Kidney (tissue), 14 donors: ENCODE results near the gene CAMK2G. TPM values are rescaled to one million over a fixed set of nuclear protein-coding genes. Genes with fewer than 3 reads are reported as not detected.

Experiments used
- DNase-seq, 5 donors: peaks; one replicate each; pipeline ENCODE4 v3.0.0-alpha.2; 2013 to 2020
- FAIRE-seq: peaks from 2 replicates; lab custom pipeline; 2012; peaks lifted over from hg19 to GRCh38; lab: Jason Lieb, UNC
- H3K27ac ChIP-seq, 2 donors: one replicate each; pipeline ENCODE4 v1.7.0; 2013; ENCODE audit warnings: low read depth in 2 of 2, low read length in 2 of 2, inconsistent platforms in 1 of 2
- H3K27me3 ChIP-seq: one replicate; pipeline ENCODE4 v1.7.1; 2013; ENCODE audit warnings: low read length, inconsistent platforms; ENCODE audit not compliant: control insufficient read depth, insufficient read depth
- H3K36me3 ChIP-seq, 3 donors: one replicate each; pipeline versions ENCODE4 v1.7.0 to v1.7.1; 2013; ENCODE audit warnings: low read length in 3 of 3, control low read depth in 1 of 3, inconsistent platforms in 1 of 3; ENCODE audit not compliant: insufficient read depth in 3 of 3, control insufficient read depth in 2 of 3
- H3K4me1 ChIP-seq, 3 donors: one replicate each; pipeline versions ENCODE4 v1.7.0 to v1.7.1; 2013; ENCODE audit warnings: low read length in 3 of 3, inconsistent platforms in 1 of 3, low read depth in 1 of 3; ENCODE audit not compliant: control insufficient read depth in 2 of 3, insufficient read depth in 2 of 3
- H3K4me3 ChIP-seq, 3 donors: one replicate each; pipeline versions ENCODE4 v1.7.0 to v1.8.1; 2013; ENCODE audit warnings: low read length in 3 of 3, control low read depth in 1 of 3, inconsistent platforms in 1 of 3
- H3K9ac ChIP-seq, 3 donors: one replicate each; pipeline versions ENCODE4 v1.7.0 to v1.7.1; 2013; ENCODE audit warnings: low read length in 3 of 3, control low read depth in 1 of 3, inconsistent platforms in 1 of 3
- H3K9me3 ChIP-seq, 3 donors: one replicate each; pipeline versions ENCODE4 v1.7.0 to v1.7.1; 2013; ENCODE audit warnings: low read length in 3 of 3, control low read depth in 1 of 3, inconsistent platforms in 1 of 3; ENCODE audit not compliant: control insufficient read depth in 2 of 3, insufficient read depth in 1 of 3
- intact Hi-C: fragments of 100-400 bp; cut with DNase I; formaldehyde crosslinking; loops from one replicate; pipeline ENCODE4 v1.11.1; 2022
- polyA plus RNA-seq: library from polyadenylated mRNA; stranded (reverse); fragments of 350-450 nt; fragmentation: Illumina TruSeq; extraction: RNeasy Lipid Tissue Mini Kit (QIAGEN cat#74804); gene quantifications from one replicate; pipeline ENCODE4 v1.2.3, GENCODE V29; 2014; ENCODE audit warnings: low read depth, low replicate concordance; ENCODE audit not compliant: insufficient read depth
- total RNA-seq: library from RNA; stranded (reverse); fragmentation: NEBNext Ultra II Directional; extraction: Animal tissue kit (Norgen Biotek cat#: 25700); gene quantifications from one replicate; pipeline ENCODE4 v1.2.1, GENCODE V29; 2021
- TF ChIP-seq, protein P1 (sequence below): IDR thresholded peaks from 3 replicates; pipeline ENCODE4 v1.5.1; 2012; ENCODE audit warnings: mild to moderate bottlenecking, moderate library complexity, borderline replicate concordance; ENCODE audit not compliant: insufficient read depth; ENCODE audit errors: extremely low read depth
- donor health status: control.
- donor health status: control.
- donor health status: control.
- donor health status: control.
- donor health status: control.
- donor health status: DM: yes; HTN: yes; CAD: no.
- donor health status: Normal renal cell carcinoma (clear cell type).

Gene CAMK2G
- total and polyA plus RNA-seq, 2 donors from 2014 or later = 21.0 to 29.1 TPM

GRCh38 chr10:73781879-73782748 lies 92.2 kb downstream of the CAMK2G start, which contains the start of gene CHCHD1:
TSS of gene CHCHD1 (plus strand) at chr10:73782048. CDS start at chr10:73782076, 28 bp downstream.
- DNase-seq (peak; percentile 94 to 98 (median 96)), FAIRE-seq (no peak)
- Histone ChIP-seq H3K9ac (peak within 1 kb of the TSS; percentile 46 to 88 (median 81)), H3K27me3 (no peaks in the 10 kb centered on the region), H3K27ac (peak within 1 kb of the TSS; percentile 92 to 95), H3K4me3 (peak within 1 kb of the TSS; percentile 88 to 92 (median 89)), H3K4me1 (peaks cover 2 to 17% (median 7%) of the 10 kb centered on the region in 3 donors), H3K9me3 (no peaks in the 10 kb centered on the region), H3K36me3 (no peaks in the 10 kb centered on the region)
- TF ChIP-seq, protein P1, sequence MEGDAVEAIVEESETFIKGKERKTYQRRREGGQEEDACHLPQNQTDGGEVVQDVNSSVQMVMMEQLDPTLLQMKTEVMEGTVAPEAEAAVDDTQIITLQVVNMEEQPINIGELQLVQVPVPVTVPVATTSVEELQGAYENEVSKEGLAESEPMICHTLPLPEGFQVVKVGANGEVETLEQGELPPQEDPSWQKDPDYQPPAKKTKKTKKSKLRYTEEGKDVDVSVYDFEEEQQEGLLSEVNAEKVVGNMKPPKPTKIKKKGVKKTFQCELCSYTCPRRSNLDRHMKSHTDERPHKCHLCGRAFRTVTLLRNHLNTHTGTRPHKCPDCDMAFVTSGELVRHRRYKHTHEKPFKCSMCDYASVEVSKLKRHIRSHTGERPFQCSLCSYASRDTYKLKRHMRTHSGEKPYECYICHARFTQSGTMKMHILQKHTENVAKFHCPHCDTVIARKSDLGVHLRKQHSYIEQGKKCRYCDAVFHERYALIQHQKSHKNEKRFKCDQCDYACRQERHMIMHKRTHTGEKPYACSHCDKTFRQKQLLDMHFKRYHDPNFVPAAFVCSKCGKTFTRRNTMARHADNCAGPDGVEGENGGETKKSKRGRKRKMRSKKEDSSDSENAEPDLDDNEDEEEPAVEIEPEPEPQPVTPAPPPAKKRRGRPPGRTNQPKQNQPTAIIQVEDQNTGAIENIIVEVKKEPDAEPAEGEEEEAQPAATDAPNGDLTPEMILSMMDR = no peak
- intact Hi-C loops = no loop called here

DNA sequence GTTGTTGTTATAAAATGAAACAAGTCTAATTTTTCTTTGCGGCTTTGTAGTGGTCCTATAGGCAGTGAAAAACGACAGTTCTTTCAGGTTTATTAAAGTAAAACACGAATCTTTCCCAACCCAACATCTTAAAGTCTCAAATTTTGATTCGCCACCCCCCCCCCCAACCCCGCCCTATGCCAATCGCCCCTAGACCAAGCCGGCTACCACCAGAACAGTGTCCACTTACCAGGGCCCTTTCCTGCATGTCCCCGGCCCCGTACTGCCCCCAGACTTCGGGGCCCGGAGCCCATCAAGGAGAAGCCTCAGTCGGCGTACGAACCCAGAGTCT lies 92.8 kb downstream of the CAMK2G start:
- FAIRE-seq = no peak
- peak overlapping the region; percentile 92 to 95 for H3K27ac ChIP-seq

GRCh38 chr10:73780966-73781365 lies 93.4 kb downstream of the CAMK2G start:
- H3K27me3 ChIP-seq = no peaks in the 10 kb centered on the region
- H3K9me3 ChIP-seq = no peaks in the 10 kb centered on the region
- no peaks in the 10 kb centered on the region for H3K36me3 ChIP-seq
- peak overlapping the region; percentile 46 to 81 (median 52) for H3K9ac ChIP-seq
- FAIRE-seq (no peak), DNase-seq (peak in 2 of 5 donors; percentile 7 to 27)
- H3K27ac ChIP-seq = no peak overlapping the region
- intact Hi-C loops = no loop called here
- TF ChIP-seq, protein P1 = no peak
- peak overlapping the region; percentile 88 to 92 (median 89) for H3K4me3 ChIP-seq
- H3K4me1 ChIP-seq = peaks cover 2 to 11% (median 3%) of the 10 kb centered on the region in 3 donors

More for the DNA sequence above, 92.8 kb downstream of the CAMK2G start:
- peak overlapping the region; percentile 88 to 92 (median 89) for H3K4me3 ChIP-seq
- intact Hi-C loops = no loop called here
- TF ChIP-seq, protein P1 = no peak
- peak overlapping the region; percentile 46 to 81 (median 52) for H3K9ac ChIP-seq
- DNase-seq = no peak
- H3K27me3 ChIP-seq = no peaks in the 10 kb centered on the region
- no peaks in the 10 kb centered on the region for H3K9me3 ChIP-seq
- no peaks in the 10 kb centered on the region for H3K36me3 ChIP-seq
- H3K4me1 ChIP-seq = peaks cover 2 to 14% (median 4%) of the 10 kb centered on the region in 3 donors
